ENCODE data around the gene XIRP1. TPM values are rescaled to one million over a fixed set of nuclear protein-coding genes. Genes with fewer than 3 reads are reported as not detected.

XIRP1 gene
- polyA plus RNA-seq, 1 donor = 0.25 TPM

DNA sequence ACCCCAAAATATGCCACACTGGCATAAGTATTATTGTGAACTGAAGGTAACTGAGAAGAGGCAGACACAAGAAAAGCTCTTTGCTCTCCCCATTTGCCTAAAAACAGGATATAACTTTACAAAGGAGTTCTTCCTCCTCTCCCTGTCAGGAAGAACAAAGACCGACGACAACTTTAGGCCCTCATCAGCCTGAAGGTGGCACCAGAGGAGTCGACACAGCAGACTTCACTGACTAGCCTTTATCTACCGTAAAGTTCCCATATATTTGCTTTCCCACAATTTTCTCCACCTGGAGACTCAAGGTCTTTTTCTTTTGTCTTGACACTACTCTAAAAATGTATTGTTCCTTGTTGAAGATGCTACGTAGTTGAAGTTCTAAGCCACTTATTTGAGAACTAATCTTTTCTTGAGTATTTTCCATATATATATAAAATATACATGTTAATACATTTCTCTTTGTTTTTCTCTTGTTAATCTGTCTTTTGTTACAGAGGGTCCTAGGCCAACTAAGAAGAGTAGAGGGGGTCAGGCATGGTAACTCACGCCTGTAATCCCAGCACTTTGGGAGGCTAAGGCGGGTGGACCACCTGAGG, 16.2 kb upstream of the XIRP1 start:
- DNase-seq = peak; percentile 47

DNA sequence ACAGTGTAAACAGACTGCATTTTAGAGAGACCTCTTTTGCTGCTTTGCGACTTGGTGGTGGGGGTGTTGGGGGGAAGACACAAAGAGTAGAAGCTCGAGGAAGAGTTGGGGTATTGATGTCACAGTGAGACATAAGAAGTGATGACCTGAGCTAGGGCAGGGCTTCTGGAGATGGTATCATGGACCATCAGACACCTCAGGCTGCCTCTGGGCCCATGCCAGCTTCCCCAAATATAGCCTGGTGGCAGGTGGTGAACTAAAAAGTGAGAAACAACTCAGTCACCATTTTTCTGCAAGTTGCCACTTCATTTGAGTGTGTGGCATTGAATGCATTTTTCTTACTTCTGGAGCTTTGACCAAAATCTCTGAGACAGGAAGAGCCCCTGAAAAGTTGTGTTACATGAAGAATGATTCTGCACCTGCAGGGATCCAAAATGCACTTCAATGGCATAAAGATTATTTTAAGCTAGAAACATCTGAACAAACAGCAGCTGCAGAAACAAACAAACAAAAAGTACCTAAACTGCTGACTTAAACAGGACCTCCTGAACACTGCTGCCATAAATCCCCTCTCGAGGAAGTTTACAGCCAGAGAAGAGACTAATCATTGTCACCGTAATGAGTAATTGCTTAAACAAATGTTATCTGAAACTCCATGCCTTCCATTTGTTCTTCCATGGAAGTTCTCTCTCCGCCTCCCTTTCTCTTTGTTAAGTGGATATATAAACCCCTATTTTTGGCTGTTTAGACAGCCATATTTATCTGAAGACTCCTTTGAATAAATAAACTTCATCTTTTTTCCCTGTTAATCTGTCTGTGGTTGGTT, 15.2 kb upstream of the XIRP1 start:
- peak; percentile 43 for DNase-seq

DNA sequence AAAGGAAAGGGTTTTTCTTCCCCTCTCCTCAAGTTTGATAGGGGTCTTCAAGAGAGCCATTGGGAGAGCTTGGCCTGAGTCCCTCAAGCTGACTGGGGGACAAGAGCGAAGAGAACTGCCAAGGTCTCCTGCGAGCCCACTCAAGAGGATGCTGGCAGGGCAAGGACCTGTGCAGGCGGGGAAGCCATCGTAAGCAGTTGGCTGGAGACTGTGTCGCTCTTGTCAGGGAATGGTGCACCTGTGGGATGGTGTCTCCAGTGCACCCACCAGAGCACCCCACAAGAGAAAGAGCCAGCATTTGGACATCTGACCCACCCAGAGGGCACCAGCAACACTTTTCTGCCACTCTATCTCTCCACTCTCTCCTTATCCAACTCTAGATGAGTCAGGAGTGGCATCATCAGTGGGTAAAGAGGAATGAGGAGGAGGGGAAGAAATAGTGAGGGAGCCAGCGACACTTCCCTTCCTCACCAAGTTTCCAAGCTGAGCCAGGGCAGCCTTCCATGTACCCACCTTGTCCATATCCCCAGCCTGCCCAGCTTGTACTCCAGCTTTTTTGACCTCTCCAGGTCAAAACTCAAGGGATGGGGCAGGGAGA, 13.6 kb upstream of the XIRP1 start:
- no peak for DNase-seq

- no peak for DNase-seq
Observed at GRCh38 chr3:39205131-39205530, 12.7 kb upstream of the XIRP1 start.

DNA sequence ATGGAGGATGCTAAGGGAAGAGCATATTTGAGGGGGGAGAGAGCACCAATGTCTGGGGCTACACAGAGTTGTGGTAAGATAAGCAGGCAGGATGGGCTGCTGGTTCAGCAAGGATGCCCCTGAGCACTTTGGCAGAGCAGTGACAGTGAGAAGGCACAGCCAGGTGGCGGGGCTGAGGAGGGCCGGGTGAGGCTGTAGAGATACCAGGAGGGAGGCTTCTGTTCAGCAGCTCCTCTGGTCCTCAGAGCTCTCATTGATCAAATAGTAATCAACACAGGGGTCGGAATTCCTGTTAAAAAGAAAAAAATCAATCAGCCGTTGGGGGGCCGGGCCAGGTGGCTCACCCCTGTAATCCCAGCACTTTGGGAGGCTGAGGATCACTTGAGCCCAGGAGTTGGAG, 11.5 kb upstream of the XIRP1 start:
- DNase-seq = no peak

- no peak for DNase-seq
Observed at GRCh38 chr3:39203402-39203801, 11.0 kb upstream of the XIRP1 start.

DNA sequence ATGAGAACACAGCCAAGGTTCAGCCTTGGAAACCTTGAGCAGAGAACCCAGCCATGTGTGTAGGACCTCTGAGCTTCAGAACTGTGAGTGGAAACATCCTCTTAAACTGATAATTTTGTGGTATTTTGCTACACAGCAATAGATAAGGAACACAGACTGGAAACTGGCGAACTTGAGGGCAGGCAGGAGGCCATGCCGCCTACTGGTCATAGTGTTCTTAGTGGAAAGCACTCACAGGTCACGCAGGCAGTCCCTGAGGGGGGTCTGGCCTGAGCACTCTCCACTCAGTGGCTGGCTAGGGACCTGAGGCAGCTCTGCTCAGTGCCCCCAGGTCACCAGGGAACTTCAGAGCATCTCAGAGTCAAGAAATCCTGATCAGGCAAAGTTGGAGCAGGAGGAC, 9.7 kb upstream of the XIRP1 start:
- no peak for DNase-seq

DNA sequence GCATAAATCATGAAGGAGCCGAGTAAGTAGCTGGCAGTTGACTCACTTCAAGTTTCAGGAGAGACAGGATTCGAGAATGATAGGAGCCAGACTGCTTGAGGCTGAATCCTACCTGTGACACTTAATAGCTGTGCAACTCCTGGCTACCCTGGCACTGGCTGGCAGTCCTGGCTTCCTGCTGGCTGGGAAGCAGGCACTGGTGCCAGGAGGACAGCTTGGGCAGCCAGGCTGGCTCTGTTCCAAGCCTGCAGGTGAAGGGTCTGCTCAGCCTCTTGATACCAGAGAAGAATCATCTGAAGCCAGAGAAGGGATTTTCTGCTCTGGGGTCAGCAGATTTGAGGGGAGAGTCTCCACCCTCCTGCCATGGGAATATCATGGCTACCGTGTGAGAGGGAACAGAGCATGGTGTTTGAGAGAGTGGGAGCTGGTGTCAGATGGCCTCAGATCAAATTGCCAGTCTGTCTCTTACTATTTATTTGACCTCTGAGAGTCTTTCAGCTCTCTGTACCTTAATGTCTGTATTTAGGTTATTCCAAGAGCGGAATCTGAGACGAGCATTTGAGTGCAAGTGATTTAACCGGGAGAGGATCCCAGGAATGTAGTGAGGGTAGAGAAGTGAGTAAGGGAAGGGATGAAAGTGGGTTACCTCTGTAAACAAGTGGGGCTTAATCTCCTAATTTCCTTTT, 4.4 kb upstream of the XIRP1 start:
- DNase-seq = peak; percentile 48

DNA sequence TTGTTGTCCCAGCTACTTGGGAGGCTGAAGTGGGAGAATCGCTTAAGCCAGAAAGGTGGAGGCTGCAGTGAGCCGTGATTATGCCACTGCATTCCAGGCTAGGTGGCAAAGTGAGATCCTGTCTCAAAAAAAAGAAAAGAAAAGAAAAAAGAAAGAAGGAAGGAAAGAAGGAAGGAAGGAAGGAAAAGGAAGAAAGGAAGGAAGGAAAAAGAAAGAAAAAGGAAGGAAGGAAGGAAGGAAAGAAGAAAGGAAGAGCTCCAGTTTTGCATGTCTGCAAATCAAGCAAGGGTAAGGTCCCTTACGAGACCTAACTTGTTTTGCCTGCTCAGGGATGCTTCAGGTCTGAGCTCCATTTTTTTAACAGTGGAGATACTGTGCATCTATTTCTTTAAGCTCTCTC, 3.6 kb upstream of the XIRP1 start:
- no peak for DNase-seq

DNA sequence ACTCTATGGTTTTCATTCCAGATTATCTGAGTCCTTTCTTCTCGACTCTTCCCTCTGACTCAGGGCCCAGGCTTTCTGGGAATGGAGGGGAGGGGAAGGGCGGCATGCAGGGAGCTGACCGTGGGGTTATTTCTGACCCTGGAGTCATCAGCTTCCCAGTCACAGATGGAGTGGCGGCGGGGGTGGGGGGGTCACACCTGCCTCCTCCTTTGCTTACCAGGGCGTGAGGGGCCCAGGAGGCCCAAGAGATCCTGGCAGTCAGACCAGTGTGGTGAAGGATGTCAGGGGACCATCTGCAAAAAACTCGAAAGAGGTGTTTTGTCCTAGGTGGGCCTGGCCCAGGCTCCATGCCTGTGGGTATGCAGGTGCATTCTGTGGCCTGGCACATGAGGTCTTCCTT, 996 bp upstream of the XIRP1 start:
- DNase-seq = no peak

GRCh38 chr3:39191773-39192172, 622 bp downstream of the XIRP1 start:
- DNase-seq = no peak

- no peak for DNase-seq
Observed at GRCh38 chr3:39191111-39191510, 1.3 kb downstream of the XIRP1 start.

GRCh38 chr3:39190281-39191025, 1.9 kb downstream of the XIRP1 start:
- no peak for DNase-seq

GRCh38 chr3:39189959-39190269, 2.5 kb downstream of the XIRP1 start:
- peak; percentile 56 for DNase-seq

- no peak for DNase-seq
Observed at GRCh38 chr3:39189150-39189958, 3.0 kb downstream of the XIRP1 start.

DNA sequence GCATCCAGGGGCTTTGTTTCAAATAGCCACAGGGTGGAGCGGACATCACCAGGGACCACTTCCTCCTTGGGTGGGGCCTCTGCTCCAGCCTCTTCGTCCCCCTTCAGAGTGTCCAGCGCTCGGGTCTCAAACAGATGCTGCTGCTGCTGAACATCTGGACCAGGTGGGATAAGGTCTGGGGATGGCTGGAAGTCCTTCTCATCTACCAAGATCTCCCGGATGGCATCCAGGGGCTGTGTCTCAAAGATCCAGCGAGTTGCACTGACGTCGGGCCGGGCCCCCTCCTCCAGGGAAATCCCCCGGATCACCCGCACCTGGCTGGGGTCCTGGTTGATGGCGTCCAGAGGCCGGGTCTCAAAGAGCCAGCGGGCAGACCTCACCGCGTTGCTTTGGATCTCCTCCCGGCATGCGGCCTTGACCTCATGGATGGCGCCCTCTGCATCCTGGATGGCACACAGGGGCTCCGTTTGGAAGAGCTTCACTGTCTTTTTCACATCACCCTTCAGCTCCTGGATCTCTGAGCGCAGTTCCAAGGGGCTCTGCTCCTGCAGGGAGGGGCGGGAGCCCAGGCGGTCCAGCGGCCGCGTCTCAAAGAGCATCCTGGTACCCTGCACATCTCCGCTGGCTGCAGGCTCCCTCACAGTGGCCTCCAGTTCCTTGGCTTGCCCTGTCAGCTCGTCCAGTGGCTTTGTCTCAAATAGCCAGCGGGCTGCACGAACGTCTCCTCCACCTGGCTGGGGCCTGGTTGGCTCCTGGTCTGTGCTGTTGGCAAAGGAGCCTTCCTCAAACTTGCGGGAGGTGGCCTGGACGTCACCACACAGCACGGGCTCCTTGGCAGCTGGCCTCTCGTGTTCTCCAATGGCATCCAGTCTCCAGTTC, 3.9 kb downstream of the XIRP1 start:
- DNase-seq = no peak

- DNase-seq = no peak
Observed at GRCh38 chr3:39187372-39188155, 4.8 kb downstream of the XIRP1 start.

DNA sequence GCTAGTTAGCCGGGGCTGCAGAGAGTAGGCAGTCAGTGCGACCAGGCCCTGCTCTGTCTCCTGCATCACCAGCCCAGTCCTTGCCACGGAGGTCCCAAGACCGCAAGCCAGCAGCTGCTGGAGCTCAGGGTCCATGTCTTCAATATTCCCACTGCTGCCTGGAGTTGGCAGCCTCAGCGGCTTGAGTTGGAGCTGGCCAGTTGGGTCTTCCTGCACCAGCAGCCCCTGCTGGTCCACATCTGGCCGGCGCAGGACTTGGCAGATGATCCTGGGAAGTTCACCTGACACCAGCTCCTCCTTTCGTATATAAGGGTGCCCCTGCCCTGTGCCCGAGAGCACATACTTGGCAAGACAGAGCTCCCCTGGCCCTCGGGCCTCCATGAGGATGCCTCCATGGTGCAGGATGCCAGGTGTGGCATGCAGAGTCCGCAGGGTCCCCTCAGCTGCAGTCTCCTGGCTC, 5.7 kb downstream of the XIRP1 start:
- DNase-seq = no peak

DNA sequence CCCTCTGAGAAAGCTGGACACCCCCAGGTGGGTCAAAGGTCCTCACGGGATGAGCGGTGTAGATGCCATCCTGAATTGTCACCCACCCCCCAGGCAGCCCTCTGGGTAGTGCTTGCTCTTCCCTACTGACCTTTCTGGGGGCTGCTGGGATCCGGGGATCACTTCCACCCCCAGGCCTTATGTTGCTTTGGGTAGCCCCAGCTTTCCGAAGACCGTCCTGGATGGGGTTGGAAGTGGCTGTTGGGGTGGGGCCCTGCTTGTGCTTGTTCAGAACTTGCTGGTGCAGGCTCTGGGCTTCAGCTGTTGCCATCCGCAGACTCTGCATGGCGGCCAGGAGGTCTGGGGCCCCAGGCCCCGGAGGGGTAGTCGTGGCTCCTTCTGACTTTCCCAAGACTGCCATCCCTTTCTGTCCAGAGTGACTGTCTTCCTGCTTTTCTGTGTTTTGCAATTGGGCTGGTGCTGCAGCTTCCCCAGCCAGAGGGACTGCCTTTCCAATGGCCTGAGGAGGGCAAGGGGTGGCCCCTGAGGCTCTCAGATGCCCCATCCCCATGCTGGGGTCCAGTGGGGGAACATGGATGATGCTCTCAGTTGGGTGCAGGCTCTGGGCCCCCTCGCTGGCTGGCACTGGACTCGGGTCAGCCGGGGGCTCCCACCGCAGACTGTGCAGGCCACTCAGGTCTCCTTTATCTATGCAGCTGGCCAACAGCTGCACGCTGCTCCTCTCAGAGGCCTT, 6.3 kb downstream of the XIRP1 start:
- DNase-seq = no peak

Measured in left kidney (tissue), 2 donors.